Cardiac muscle cell (in vitro differentiated cells and primary cell): ENCODE measurements around the gene SCAANT1. TPM values are rescaled to one million over a fixed set of nuclear protein-coding genes. Genes with fewer than 3 reads are reported as not detected.

ENCODE experiments used
- DNase-seq, 2 donors: peaks; one replicate each; pipeline versions ENCODE4 v3.0.0 to v3.0.0-alpha.2; 2010 to 2017; ENCODE audit warnings: low read depth in 1 of 2, low spot score in 1 of 2
- H3K27ac ChIP-seq: fragments of 200-600 bp; sonication (generic); 2 replicates; pipeline ENCODE4 v1.5.1; 2016
- H3K27me3 ChIP-seq: fragments of 200-600 bp; sonication (generic); 2 replicates; pipeline ENCODE4 v1.6.0; 2016; ENCODE audit warnings: control low read depth
- H3K36me3 ChIP-seq: fragments of 200-600 bp; sonication (generic); 2 replicates; pipeline ENCODE4 v1.5.1; 2016; ENCODE audit warnings: control low read depth
- H3K4me1 ChIP-seq: fragments of 200-600 bp; sonication (generic); 2 replicates; pipeline ENCODE4 v1.8.1; 2017; ENCODE audit warnings: low read depth, mild to moderate bottlenecking, mixed run types
- H3K4me3 ChIP-seq: fragments of 200-600 bp; sonication (generic); 2 replicates; pipeline ENCODE4 v1.5.1; 2016; ENCODE audit warnings: mild to moderate bottlenecking
- H3K9me3 ChIP-seq: fragments of 200-600 bp; sonication (generic); 2 replicates; pipeline ENCODE4 v1.5.1; 2017; ENCODE audit warnings: low read depth, mild to moderate bottlenecking, control low read depth
- polyA plus RNA-seq: library from polyadenylated mRNA; unstranded; fragments of >200 nt; fragmentation: Nextera tagmentation; extraction: Ambion mirVana; gene quantifications from 2 replicates; pipeline ENCODE4 v1.2.1, GENCODE V29; 2016
- total RNA-seq: library from RNA; depleted of rRNA; stranded (reverse); fragments of >200 nt; gene quantifications from 2 replicates; pipeline ENCODE4 v1.2.3, GENCODE V29; 2016
- TF ChIP-seq, protein P1 (sequence below): IDR thresholded peaks from 2 replicates; pipeline ENCODE4 v1.5.1; 2012; ENCODE audit warnings: low read depth, mild to moderate bottlenecking, low read length

Gene SCAANT1
- total and polyA plus RNA-seq, 2 experiments from 2014 or later = not detected

DNA sequence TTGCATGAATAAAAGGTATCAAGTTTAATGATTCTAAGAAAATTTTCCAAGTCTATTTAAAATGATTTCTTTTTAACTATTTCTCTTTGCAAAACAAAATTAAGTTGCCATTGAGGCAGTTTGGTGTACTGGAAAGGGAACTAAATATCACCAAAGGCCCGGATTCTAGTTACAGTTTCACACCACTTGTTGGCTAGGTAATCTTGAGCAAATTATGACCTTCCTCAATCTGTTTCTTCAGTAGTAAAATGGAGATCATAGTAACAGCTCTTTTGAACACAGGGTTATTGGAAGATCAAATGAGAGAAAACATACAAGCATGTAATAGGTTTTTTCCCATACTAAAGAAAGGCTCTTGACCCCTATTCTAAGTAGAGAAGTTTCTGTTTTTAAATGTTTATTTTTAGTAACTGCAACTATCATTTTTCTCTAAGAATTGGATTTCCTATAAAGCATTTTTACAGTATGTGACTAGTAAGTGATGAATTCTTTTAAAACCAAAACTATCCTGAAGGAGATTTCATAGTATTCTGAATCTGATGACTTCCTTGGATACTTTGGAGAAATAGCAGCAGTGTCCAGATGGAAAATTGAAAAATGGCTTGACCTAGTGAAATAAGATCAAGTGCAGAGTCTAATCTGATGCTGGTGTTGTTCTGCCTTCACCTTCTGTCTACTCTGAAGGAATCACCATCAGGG, 15.7 kb downstream of the SCAANT1 start:
- Histone ChIP-seq H3K27ac (no peak overlapping the region), H3K36me3 (peaks cover 4% of the 10 kb centered on the region), H3K9me3 (no peaks in the 10 kb centered on the region), H3K4me1 (peaks cover 13% of the 10 kb centered on the region), H3K4me3 (no peak overlapping the region), H3K27me3 (no peaks in the 10 kb centered on the region)
- TF ChIP-seq, protein P1, sequence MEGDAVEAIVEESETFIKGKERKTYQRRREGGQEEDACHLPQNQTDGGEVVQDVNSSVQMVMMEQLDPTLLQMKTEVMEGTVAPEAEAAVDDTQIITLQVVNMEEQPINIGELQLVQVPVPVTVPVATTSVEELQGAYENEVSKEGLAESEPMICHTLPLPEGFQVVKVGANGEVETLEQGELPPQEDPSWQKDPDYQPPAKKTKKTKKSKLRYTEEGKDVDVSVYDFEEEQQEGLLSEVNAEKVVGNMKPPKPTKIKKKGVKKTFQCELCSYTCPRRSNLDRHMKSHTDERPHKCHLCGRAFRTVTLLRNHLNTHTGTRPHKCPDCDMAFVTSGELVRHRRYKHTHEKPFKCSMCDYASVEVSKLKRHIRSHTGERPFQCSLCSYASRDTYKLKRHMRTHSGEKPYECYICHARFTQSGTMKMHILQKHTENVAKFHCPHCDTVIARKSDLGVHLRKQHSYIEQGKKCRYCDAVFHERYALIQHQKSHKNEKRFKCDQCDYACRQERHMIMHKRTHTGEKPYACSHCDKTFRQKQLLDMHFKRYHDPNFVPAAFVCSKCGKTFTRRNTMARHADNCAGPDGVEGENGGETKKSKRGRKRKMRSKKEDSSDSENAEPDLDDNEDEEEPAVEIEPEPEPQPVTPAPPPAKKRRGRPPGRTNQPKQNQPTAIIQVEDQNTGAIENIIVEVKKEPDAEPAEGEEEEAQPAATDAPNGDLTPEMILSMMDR = no peak
- DNase-seq = no peak

DNA sequence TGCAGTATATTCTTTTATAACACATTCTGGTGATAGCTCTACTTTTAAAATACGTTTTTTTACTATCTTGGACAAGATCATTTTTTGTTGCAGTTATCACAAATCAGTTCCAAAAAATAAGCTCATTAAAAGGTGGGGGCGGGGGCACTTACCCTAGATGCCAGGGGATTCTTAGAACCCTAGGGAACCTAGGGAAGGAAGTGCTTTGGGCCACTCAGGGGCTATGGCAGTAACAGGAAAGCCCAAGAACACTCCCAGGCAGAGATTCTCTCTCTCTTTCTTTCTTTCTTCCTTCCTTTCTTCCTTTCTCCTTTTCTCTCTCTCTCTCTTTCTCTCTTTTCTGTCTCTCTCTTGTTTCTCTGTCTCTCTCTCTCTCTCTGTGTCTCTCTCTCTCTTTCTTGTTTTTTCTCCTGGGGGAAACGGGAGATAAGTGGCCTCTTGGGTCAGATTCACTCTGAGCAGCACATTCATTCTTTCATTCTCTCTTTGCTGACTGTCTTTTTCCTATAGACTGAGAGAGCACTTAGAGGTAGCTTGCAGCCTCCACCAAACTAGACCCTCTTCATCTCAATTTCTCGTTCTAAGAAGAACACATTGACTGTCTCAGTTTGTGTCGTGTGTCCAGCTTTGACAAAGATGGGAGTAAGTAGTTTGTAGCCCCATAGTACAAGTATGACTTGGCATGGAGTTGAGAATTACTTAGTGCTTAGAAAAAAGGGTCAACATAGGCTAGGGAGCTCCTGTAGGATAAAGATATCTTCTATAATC, 16.6 kb downstream of the SCAANT1 start:
- TF ChIP-seq, protein P1 = no peak
- DNase-seq = no peak
- Histone ChIP-seq H3K9me3 (no peaks in the 10 kb centered on the region), H3K4me3 (no peak overlapping the region), H3K27me3 (no peaks in the 10 kb centered on the region), H3K36me3 (peaks cover 4% of the 10 kb centered on the region), H3K4me1 (peaks cover 13% of the 10 kb centered on the region), H3K27ac (no peak overlapping the region)

DNA sequence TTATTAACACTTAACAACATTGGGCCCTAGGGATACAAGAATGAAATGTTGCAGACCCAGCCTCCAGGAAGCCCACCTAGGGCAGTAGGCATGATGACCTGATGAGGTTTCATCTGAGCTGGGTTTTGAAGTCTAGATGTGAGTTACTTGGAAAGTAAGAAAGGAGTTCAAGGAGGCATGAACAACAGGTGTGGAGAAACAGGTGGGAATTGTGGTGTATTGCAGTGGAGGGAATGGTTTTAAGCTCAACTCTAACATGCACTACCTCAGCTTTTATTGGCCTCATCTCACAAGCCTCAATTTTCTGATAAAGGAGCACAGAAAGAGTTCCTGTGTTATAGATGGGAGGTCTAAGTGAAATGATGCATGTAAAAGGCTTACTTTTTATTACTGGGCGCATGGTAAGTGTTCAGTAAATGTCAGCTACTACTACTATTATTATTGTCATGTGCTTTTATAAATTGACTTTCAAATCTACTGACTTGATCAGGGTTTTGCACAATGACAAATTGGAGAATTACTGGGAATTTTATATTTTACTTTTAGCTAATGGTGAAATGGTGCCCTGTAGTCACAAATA, 19.3 kb downstream of the SCAANT1 start:
- no peak for DNase-seq
- Histone ChIP-seq H3K27ac (no peak overlapping the region), H3K9me3 (no peaks in the 10 kb centered on the region), H3K4me1 (peaks cover 13% of the 10 kb centered on the region), H3K27me3 (no peaks in the 10 kb centered on the region), H3K4me3 (no peak overlapping the region), H3K36me3 (no peaks in the 10 kb centered on the region)
- TF ChIP-seq, protein P1 = no peak

DNA sequence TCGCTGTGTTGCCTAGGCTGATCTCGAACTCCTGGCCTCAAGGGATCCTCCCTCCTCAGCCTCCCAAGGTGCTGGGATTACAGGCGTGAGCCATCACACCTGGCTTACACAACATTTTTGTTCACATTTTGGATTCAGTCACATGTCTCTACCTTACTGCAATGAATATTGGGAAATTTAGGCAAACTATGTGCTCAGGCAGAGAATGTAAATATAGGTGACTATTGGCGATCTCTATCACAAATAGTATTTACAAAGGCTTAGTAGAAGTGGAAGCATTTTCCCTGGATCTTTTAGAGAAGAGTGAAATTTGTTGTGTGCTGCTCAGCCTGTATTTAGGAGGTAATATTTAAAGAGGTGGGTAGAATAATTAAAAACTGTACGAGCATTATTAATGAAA, 20.7 kb downstream of the SCAANT1 start:
- Histone ChIP-seq H3K36me3 (no peaks in the 10 kb centered on the region), H3K27me3 (no peaks in the 10 kb centered on the region), H3K4me1 (peaks cover 9% of the 10 kb centered on the region), H3K27ac (no peak overlapping the region), H3K9me3 (no peaks in the 10 kb centered on the region), H3K4me3 (no peak overlapping the region)
- DNase-seq = no peak
- TF ChIP-seq, protein P1 = no peak

DNA sequence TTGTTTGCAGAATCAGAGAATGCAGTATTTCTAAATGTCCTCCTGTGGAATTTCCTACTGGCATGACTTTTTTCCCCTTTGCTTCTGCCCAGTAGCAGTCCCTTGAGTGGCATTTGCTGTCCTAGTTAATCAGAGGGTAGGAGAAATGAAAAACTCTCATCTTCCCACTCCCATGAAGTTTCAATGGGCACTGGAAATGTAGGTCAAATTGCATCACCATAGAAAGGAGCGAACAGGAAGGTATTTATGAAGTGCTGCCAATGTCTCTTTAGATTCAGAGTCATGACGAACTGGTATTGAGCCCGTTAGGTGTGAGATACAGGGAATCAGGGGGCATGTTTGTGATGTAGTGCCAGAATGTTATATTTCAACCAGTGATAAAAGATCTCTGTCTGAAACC, 25.3 kb downstream of the SCAANT1 start:
- DNase-seq = peak in 1 of 2 donors; percentile 26
- Histone ChIP-seq H3K4me3 (no peak overlapping the region), H3K36me3 (no peaks in the 10 kb centered on the region), H3K27me3 (no peaks in the 10 kb centered on the region), H3K27ac (no peak overlapping the region), H3K4me1 (no peaks in the 10 kb centered on the region), H3K9me3 (no peaks in the 10 kb centered on the region)
- TF ChIP-seq, protein P1 = no peak
